ENCODE measurements around the gene PRDM16.

PRDM16 gene

DNA sequence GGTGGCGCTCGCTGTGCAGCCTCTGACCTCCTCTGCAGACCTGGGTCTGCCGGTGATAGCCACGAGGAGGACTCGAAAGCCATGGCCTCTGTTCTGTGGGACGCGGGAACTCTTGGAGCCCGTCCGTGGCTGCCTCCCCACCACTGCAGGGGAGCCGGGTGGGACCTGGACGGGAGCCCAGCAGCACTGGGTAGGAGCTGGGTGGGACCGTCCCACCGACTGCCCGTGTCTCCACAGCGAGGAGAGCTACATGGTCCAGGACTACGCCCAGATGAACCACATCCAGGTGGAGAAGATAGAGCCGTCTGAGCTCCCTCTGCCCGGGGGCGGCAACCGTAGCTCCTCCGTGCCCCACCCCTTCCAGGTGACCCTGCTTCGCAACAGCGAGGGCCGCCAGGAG, 409.2 kb downstream of the PRDM16 start:
- ATAC-seq: no peak
- TF ChIP-seq, protein P1, sequence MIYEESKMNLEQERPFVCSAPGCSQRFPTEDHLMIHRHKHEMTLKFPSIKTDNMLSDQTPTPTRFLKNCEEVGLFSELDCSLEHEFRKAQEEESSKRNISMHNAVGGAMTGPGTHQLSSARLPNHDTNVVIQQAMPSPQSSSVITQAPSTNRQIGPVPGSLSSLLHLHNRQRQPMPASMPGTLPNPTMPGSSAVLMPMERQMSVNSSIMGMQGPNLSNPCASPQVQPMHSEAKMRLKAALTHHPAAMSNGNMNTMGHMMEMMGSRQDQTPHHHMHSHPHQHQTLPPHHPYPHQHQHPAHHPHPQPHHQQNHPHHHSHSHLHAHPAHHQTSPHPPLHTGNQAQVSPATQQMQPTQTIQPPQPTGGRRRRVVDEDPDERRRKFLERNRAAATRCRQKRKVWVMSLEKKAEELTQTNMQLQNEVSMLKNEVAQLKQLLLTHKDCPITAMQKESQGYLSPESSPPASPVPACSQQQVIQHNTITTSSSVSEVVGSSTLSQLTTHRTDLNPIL (CRISPR knock-in tag; IDR thresholded peaks at IDR 0.05; ENCODE audit: low read depth): no peak
- TF ChIP-seq CSDC2 (CRISPR knock-in tag; IDR thresholded peaks at IDR 0.05): no peak

DNA sequence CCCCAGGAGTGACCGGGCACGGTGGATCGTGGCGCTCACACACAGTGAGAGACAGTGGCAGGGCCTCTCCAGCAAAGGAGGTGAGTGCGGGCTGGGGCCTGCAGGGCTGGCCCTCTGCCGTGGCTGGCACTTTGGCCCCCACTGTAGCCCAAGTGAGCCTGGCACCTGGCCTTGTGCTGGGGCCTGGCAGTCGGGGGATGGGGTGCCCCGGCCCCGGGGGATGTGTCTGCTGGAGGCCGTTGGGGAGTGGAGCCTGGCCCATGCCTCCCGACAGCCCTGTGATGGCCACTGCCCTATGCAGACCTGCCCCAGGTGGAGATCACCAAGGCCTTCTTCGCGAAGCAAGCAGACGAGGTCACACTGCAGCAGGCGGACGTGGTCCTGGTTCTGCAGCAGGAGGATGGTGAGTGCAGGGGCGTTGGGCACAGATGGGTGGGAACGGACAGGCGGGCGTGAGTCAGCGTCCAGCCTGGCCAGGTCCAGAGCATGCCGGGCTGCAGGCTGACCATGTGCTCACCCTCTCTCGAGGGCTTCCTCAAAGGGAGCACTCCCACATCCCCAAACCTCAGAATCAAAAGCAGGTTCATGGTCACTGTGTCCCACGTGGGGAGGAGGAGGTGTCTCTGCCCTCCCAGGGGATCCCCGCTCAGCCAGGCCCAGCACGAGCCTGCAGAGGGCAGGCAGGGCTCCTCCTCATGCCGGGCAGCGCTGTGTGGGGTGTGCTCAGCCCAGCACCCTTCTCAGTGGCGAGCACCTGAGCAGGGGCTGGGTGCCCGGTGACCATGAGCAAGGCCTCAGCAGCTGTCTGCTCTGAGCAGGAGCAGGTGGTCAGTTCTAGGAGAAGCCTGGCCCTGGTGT, 410.7 kb downstream of the PRDM16 start:
- ATAC-seq: no peak; the same call in 2 of the 3 replicates
- TF ChIP-seq ESRRG (CRISPR knock-in tag; IDR thresholded peaks at IDR 0.05) (no peak), SNAI2 (CRISPR knock-in tag; IDR thresholded peaks at IDR 0.05) (no peak), BACH2 (CRISPR knock-in tag; IDR thresholded peaks at IDR 0.05; ENCODE audit: borderline replicate concordance) (no peak), TOX (CRISPR knock-in tag; IDR thresholded peaks at IDR 0.05; ENCODE audit: borderline replicate concordance) (no peak), ZFP30 (CRISPR knock-in tag; IDR thresholded peaks at IDR 0.05) (no peak), CSDC2 (CRISPR knock-in tag; IDR thresholded peaks at IDR 0.05) (no peak), TCF4 (CRISPR knock-in tag; IDR thresholded peaks at IDR 0.05; ENCODE audit: borderline replicate concordance) (no peak)
- TF ChIP-seq, protein P1 (CRISPR knock-in tag; IDR thresholded peaks at IDR 0.05; ENCODE audit: low read depth): no peak
- TF ChIP-seq, protein P2, sequence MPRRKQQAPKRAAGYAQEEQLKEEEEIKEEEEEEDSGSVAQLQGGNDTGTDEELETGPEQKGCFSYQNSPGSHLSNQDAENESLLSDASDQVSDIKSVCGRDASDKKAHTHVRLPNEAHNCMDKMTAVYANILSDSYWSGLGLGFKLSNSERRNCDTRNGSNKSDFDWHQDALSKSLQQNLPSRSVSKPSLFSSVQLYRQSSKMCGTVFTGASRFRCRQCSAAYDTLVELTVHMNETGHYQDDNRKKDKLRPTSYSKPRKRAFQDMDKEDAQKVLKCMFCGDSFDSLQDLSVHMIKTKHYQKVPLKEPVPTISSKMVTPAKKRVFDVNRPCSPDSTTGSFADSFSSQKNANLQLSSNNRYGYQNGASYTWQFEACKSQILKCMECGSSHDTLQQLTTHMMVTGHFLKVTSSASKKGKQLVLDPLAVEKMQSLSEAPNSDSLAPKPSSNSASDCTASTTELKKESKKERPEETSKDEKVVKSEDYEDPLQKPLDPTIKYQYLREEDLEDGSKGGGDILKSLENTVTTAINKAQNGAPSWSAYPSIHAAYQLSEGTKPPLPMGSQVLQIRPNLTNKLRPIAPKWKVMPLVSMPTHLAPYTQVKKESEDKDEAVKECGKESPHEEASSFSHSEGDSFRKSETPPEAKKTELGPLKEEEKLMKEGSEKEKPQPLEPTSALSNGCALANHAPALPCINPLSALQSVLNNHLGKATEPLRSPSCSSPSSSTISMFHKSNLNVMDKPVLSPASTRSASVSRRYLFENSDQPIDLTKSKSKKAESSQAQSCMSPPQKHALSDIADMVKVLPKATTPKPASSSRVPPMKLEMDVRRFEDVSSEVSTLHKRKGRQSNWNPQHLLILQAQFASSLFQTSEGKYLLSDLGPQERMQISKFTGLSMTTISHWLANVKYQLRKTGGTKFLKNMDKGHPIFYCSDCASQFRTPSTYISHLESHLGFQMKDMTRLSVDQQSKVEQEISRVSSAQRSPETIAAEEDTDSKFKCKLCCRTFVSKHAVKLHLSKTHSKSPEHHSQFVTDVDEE (CRISPR knock-in tag; IDR thresholded peaks at IDR 0.05): no peak

DNA sequence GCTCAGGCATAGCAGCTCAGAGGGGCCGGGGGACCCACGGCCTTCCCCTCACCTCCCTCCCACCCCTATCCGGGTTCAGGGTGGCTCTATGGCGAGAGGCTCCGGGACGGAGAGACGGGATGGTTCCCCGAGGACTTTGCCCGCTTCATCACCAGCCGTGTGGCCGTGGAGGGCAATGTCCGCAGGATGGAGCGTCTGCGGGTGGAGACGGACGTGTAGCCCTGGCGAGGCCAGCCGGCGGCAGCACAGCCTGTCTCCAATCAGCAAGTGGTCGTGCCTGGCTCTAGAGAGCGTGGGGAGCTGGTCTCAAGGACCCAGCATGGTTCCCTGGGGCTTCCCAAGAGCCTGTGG, 411.3 kb downstream of the PRDM16 start:
- no peak for TF ChIP-seq TCF4 (CRISPR knock-in tag; IDR thresholded peaks at IDR 0.05; ENCODE audit: borderline replicate concordance)
- no peak for ATAC-seq

DNA sequence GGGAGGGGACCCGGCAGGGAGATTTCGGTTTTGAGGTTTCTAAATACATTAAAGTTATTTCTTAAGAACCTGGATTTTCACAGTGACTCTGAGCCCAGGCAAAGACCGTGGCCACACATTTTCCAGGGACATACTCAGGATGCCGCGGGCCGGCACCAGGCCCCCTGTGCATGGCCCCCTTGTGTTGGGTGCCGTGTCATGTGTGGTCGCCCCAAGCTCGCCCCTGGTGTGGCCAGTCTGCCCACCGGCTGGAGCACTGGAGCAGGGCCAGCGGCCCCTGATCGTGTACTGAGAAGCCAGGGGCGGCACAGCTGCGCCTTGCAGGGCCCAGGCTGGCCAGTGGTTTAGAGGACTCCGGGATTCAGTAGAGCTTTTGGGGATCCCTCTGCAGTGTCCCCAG, 412.0 kb downstream of the PRDM16 start:
- no peak for TF ChIP-seq ZFP3 (CRISPR knock-in tag; IDR thresholded peaks at IDR 0.05)
- TF ChIP-seq RARB (CRISPR knock-in tag; IDR thresholded peaks at IDR 0.05): no peak
- TF ChIP-seq ZFP30 (CRISPR knock-in tag; IDR thresholded peaks at IDR 0.05): no peak
- TF ChIP-seq, protein P3, sequence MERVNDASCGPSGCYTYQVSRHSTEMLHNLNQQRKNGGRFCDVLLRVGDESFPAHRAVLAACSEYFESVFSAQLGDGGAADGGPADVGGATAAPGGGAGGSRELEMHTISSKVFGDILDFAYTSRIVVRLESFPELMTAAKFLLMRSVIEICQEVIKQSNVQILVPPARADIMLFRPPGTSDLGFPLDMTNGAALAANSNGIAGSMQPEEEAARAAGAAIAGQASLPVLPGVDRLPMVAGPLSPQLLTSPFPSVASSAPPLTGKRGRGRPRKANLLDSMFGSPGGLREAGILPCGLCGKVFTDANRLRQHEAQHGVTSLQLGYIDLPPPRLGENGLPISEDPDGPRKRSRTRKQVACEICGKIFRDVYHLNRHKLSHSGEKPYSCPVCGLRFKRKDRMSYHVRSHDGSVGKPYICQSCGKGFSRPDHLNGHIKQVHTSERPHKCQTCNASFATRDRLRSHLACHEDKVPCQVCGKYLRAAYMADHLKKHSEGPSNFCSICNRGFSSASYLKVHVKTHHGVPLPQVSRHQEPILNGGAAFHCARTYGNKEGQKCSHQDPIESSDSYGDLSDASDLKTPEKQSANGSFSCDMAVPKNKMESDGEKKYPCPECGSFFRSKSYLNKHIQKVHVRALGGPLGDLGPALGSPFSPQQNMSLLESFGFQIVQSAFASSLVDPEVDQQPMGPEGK (CRISPR knock-in tag; IDR thresholded peaks at IDR 0.05; ENCODE audit: borderline replicate concordance): no peak
- no peak for TF ChIP-seq SNAI2 (CRISPR knock-in tag; IDR thresholded peaks at IDR 0.05)
- no peak for TF ChIP-seq ZNF565 (CRISPR knock-in tag; conservative IDR thresholded peaks at IDR 0.05; ENCODE audit: low read depth)
- TF ChIP-seq OSR1 (CRISPR knock-in tag; IDR thresholded peaks at IDR 0.05): no peak
- no peak for TF ChIP-seq PPARA (CRISPR knock-in tag; IDR thresholded peaks at IDR 0.05; ENCODE audit: borderline replicate concordance)
- TF ChIP-seq ARNTL (CRISPR knock-in tag; IDR thresholded peaks at IDR 0.05; ENCODE audit: borderline replicate concordance, low read depth): no peak
- TF ChIP-seq GLIS3 (CRISPR knock-in tag; IDR thresholded peaks at IDR 0.05): no peak
- no peak for TF ChIP-seq TCF4 (CRISPR knock-in tag; IDR thresholded peaks at IDR 0.05; ENCODE audit: borderline replicate concordance)
- no peak for TF ChIP-seq CSDC2 (CRISPR knock-in tag; IDR thresholded peaks at IDR 0.05)
- TF ChIP-seq ESRRG (CRISPR knock-in tag; IDR thresholded peaks at IDR 0.05): no peak
- TF ChIP-seq ZNF70 (CRISPR knock-in tag; IDR thresholded peaks at IDR 0.05): no peak
- no peak for TF ChIP-seq BACH2 (CRISPR knock-in tag; IDR thresholded peaks at IDR 0.05; ENCODE audit: borderline replicate concordance)
- TF ChIP-seq ISL1 (CRISPR knock-in tag; IDR thresholded peaks at IDR 0.05): no peak
- TF ChIP-seq, protein P1 (CRISPR knock-in tag; IDR thresholded peaks at IDR 0.05; ENCODE audit: low read depth): no peak

More for the DNA sequence above, 412.0 kb downstream of the PRDM16 start:
- no peak; the same call in 2 of the 3 replicates for ATAC-seq
